GM21381 (cell line): Measurements from ENCODE around the gene RTP1.
"Not testable (repeated sequence)": the region's sequence is repeated elsewhere in the genome, so short reads cannot be mapped to it uniquely, and the experiment has no call there.

Source experiments
- ATAC-seq: cut with Tn5 transposase; IDR thresholded peaks from one replicate; pipeline ENCODE4 v1.9.1; 2021; ENCODE audit warnings: mild to moderate bottlenecking, moderate library complexity; ENCODE audit not compliant: unreplicated experiment

RTP1 gene, protein sequence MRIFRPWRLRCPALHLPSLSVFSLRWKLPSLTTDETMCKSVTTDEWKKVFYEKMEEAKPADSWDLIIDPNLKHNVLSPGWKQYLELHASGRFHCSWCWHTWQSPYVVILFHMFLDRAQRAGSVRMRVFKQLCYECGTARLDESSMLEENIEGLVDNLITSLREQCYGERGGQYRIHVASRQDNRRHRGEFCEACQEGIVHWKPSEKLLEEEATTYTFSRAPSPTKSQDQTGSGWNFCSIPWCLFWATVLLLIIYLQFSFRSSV

GRCh38 chr3:187197335-187197649, at the start of gene RTP1:
RTP1 (plus strand) TSS chr3:187197486; CDS start chr3:187197516, 30 bp downstream.
- ATAC-seq: no peak

DNA sequence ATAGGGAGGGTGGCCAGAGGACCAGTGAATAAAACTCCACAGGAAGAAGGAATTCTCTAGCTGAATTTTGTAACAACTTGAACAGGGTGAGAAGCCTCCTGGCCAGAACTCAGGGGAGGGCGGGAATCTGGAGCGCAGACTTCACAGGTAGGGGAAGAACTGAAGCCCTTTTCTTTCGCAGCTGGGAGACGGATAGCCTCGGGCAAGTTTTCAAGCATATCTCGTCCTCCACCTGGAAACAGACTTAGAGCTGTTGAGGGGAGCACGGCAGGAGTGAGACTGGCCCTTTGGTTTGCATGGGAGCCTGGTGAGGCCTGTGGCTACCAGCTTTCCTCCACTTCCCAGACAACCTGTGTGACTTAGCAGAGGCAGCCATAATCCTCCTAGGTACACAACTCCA, 47.1 kb upstream of the RTP1 start:
- ATAC-seq: no peak

- ATAC-seq: no peak
Observed at GRCh38 chr3:187150599-187150998, 46.7 kb upstream of the RTP1 start.

- no peak for ATAC-seq
Observed at GRCh38 chr3:187161556-187161955, 35.7 kb upstream of the RTP1 start.

DNA sequence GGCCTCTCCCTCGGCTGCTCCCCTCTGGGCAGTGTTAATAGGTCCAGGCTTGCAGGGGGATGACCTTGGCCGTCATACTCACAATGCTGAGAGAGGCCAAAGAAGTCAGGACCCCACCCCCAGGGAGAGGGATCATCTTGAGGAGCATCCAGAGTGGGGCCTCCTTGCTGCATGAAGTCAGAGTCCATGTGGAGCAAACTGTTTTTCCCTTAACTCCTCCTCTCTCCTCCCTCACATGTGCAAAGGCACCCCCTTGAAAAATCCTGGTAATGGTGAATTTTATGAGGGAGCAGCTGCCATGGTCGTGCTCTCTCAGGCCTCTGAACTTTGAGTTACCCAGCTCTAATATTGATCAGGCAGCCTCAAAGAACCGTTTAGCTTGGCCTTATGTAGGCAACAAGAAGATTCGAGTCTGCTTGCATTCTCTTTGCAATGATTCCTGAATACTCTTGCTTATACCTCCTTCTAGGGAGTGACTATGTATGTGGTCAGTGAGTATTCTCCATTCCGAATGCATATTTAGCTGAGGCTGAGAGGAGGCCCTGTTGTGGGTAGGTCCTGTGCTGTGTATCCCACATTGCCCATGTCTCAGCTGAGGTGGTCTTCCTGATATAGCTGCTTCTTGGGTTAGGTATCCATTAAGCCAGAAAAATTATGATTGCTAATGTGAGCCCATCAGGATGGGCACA, 34.9 kb upstream of the RTP1 start:
- no peak for ATAC-seq

GRCh38 chr3:187165144-187165543, 32.1 kb upstream of the RTP1 start:
- no peak for ATAC-seq

DNA sequence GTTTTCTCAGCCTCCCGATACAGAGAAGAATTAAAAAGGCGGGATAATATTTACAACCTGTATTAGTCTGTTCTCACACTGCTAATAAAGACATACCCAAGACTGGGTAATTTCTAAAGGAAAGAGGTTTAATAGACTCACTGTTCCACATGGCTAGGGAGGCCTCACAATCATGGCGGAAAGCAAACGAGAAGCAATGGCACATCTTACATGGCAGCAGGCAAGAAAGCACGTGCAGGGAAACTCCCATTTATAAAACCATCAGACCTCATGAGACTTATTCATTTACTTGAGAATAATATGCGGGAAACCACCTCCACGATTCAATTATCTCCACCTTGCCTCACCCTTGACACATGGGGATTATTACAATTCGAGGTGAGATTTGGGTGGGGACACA, 30.5 kb upstream of the RTP1 start:
- no peak for ATAC-seq

DNA sequence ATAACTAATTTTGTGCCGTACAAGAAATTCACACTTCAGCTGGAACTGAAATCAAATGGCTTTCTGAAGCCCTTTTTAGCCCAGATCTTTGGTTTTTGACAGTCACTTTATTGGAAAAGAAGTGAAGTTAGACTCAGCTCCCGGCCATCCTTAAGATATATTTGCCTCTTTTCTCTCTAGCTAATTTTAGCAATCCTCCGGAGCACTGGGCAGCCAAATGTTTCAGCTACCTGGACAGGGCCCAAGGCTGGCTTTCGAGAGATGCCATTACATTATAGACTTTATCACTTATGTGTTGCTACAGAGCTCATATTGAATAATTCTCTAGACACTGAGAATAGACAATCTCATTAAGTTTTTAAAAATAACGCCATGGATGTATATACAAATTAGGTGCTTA, 29.5 kb upstream of the RTP1 start:
- ATAC-seq: no peak

DNA sequence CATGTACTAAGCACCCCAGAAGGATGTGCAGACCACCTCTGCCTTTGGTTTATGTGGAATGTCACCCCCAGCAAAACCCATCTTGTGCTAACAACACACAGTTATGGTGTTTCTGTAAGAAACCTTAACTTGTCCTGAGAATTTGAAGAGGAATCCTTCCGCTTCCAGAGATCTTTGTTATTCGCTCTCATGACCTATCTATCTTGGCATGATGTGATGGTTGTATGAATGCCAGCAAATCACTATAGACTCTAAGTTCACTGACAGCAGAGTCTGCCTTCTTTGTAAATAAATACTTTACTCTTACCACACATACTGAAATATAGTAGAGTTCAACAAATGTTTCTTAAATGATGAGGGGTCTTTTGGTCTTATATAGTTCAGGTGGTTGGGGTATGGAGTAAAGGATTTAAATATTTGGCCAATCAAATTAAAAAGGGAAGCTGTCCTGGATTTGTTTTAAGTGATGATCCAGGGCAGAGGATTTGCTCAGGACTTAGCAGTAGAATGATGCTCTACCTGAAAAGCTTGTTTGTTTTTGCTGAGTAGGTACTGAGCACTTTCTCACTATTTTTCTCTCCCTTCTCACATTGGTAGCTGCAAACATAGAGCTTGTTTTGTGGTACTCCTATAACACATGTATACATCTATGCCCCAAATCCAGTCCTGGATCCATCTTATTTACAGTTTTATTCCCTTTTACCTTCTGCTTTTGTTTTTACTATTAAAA, 27.9 kb upstream of the RTP1 start:
- ATAC-seq: no peak

GRCh38 chr3:187170911-187171310, 26.4 kb upstream of the RTP1 start:
- not testable (repeated sequence) for ATAC-seq

DNA sequence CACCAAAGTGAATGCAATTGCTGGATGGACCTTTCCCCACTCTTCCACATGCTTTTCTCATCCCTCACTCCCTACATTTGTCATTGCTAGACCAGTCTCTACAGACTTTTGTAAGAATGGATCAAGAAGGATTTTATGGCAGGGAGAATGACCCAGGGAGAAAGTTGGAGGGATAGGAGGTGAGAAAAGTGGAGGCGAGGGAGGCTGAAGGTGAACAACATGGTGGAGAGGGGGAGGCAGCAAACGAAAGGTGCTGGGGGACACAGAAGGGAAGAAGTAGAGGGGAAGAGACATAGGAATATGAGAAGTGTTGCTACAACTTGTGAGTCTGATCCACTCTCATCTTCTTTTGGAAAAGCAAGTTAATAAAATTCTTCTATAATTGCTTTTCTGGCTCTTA, 24.4 kb upstream of the RTP1 start:
- no peak for ATAC-seq

- no peak for ATAC-seq
Observed at GRCh38 chr3:187181454-187182170, 15.7 kb upstream of the RTP1 start.

DNA sequence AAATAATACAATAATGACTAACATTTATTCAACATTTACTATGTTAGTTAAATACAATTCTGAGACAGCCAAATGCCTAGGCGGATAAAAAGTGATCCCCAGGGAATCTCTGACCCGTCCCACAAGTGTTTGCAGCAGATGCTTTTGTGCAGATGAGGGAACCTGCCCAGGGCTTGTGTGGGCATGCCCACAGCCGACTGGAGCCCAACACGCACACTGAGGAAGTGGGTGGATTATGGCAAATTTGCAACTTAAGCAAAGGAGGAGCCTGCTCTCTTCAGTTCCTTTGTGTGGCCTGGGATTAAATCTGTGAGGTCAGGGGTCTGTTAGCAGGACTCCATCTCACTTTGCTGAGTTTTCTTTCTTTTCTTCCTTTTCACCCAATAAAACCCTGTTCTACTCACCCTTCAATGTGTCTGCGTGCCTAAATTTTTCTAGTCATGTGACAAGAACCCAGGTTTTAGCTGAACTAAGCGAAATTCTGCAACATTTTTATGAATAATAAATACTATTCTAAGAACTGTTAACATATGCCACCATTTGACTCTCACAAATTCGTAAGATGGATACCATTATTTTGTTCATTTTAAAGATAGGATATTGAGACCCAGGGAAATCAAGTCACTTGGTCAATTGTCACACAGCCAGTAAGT, 13.9 kb upstream of the RTP1 start:
- ATAC-seq: no peak

DNA sequence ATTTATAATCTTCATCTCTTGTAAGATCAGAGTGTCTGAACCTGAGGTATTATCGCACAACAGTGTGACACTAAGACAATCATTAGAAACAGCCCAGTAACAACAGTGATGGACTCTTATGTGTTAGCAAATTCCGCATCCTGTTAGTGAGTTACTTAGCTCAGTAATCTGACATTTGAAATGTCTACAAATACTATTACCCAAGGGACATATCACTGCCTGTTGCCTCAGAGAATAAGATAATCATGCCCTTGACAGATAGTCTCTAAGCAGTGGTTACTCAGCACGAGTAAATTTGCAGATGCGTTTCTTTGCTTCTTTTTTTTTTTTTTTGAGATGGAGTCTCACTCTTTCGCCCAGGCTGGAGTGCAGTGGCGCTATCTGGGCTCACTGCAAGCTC, 13.4 kb upstream of the RTP1 start:
- no peak for ATAC-seq

DNA sequence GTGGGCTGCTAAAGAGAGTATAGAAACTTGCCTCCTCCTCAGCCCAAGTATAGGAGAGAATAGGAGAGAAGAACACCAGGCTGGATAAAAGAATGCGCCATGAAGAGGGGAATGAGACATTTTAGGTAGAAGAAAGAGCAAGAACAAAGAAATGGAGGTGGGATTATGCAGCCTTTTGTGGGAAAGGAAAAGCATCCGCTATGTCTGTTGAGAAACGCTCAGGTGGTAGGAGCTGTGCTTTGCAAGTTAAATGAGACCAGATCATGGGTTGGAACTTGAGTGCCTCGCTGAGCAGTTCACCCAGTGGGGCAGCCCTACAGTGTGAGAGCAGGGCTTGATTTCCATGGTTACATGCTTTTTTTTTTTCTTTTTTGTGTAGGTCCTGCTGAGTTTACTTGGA, 11.5 kb upstream of the RTP1 start:
- ATAC-seq: no peak

DNA sequence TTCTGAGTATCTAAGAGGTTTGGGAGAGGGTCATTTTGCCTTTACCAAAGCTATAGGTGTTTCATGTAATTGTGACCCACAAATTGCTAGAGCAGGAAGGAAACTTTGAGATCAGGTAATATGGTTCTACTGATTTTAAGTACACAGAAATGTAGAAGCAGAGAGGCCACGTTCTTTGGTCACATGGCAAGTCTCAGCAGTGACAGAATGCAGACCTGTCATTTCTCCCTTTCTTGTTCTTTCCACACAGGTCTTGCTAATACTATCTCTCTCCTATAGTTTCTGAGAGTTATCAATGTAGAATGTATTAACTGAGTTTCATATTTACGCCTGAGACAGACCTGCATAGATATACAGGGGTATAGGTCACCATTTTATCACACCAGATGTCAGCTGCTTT, 10.9 kb upstream of the RTP1 start:
- no peak for ATAC-seq

DNA sequence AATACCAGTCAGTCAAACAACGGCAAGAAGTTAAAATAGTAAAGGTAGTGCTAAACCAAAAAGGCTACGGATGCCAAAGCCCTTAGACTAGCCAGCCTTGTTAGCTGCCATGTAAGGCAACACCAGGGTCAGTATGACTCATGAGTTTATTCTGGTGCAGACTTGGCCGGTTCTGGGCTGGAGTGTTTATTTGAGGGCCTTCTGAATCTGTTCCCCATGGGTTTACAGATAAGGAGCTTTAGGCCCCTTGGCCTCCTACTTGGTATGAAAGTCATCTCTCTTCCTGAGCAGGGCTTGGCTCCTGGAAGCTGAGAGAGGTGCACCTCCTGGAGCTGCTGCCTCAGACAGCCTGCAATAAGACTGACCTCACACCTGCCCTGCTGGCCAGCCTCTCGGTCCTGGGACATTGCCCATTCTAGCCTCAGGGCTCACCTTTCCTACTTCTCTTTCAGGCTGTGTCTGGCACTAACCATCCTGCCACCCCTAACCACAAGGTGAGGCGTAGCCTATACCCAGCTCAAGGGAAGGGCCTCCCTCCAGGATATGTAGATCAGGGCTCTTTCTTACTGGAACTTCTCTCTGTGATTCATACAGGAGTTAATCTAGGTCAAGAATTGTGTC, 10.4 kb upstream of the RTP1 start:
- no peak for ATAC-seq

DNA sequence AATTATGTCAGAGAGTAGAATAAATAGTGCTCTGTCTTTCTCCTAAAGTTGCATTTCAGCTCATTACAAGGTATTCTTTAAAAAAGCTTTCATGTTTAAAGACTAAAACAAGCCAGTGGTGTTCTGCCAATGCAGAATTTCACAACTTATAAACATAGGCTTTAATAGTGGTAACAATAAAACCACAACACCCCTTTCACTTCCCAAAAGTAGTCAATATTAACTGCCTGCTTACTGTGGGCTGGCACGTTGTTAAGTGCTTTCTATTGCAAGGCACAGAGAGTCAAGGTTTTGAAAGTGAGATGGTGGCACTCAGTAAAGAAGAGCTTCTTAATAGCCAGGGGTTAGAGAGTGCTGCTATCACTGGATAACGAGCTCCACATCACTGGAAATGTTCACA, 8.4 kb upstream of the RTP1 start:
- ATAC-seq: no peak

- ATAC-seq: no peak
Observed at GRCh38 chr3:187191271-187191670, 6.0 kb upstream of the RTP1 start.

- no peak for ATAC-seq
Observed at GRCh38 chr3:187193181-187193580, 4.1 kb upstream of the RTP1 start.
